Measurements from ENCODE around the gene INAFM2. TPM values are rescaled to one million over a fixed set of nuclear protein-coding genes. Genes with fewer than 3 reads are reported as not detected.

INAFM2 gene
- total and polyA plus RNA-seq, 4 donors: 3.3 to 5.7 (median 4.4) TPM

GRCh38 chr15:40340740-40341400 lies 17.4 kb downstream of the INAFM2 start, which contains the start of gene CCDC9B:
Gene CCDC9B (minus strand): TSS chr15:40340939. CDS start chr15:40340819, 120 bp downstream.
- H3K4me3 ChIP-seq (ENCODE audit: low read depth in 1 of 3, low read length in 3 of 3): peak within 1 kb of the TSS in 2 of 3 donors; percentile 17 to 21
- DNase-seq (ENCODE audit: low spot score): peak; percentile 86
- peak; percentile 32 to 36 for TF ChIP-seq RAD21 (IDR thresholded peaks at IDR 0.05)
- peak; percentile 37 for TF ChIP-seq REST (IDR thresholded peaks at IDR 0.05)
- TF ChIP-seq HNF4A (conservative IDR thresholded peaks at IDR 0.05): peak; percentile 35 to 61
- no peak for TF ChIP-seq FOXA1 (IDR thresholded peaks at IDR 0.05)
- peak; percentile 43 to 55 for TF ChIP-seq RXRA (IDR thresholded peaks at IDR 0.05)
- TF ChIP-seq EGR1 (IDR thresholded peaks at IDR 0.05; ENCODE audit: low read depth in 2 of 2): no peak
- 17% methylated on average over 17 of the region's 17 CpGs for WGBS
- peak within 1 kb of the TSS; percentile 54 to 79 for H3K27ac ChIP-seq (ENCODE audit: low read depth in 1 of 2, low read length in 2 of 2)
- H3K4me1 ChIP-seq (ENCODE audit: control insufficient read depth in 4 of 4, insufficient read depth in 4 of 4, low read length in 3 of 4): peaks cover 7 to 29% (median 20%) of the 10 kb centered on the region in 4 donors
- peak within 1 kb of the TSS; percentile 10 to 41 for H3K9ac ChIP-seq (ENCODE audit: low read depth in 1 of 2, low read length in 2 of 2)
- H3K9me3 ChIP-seq (ENCODE audit: control insufficient read depth in 4 of 4, low read length in 3 of 4): no peaks in the 10 kb centered on the region
- no peaks in the 10 kb centered on the region for H3K36me3 ChIP-seq (ENCODE audit: control insufficient read depth in 4 of 4, insufficient read depth in 3 of 4, low read depth in 1 of 4, low read length in 3 of 4)
- H3K27me3 ChIP-seq (ENCODE audit: control insufficient read depth in 4 of 4, insufficient read depth in 4 of 4, low read length in 3 of 4): no peaks in the 10 kb centered on the region

- H3K9me3 ChIP-seq (ENCODE audit: control insufficient read depth in 4 of 4, low read length in 3 of 4): no peaks in the 10 kb centered on the region
- H3K27ac ChIP-seq (ENCODE audit: low read depth in 1 of 2, low read length in 2 of 2): no peak overlapping the region
- H3K9ac ChIP-seq (ENCODE audit: low read depth in 1 of 2, low read length in 2 of 2): no peak overlapping the region
- WGBS: 70% methylated on average over 7 of the region's 7 CpGs
- no peaks in the 10 kb centered on the region for H3K36me3 ChIP-seq (ENCODE audit: control insufficient read depth in 4 of 4, insufficient read depth in 3 of 4, low read depth in 1 of 4, low read length in 3 of 4)
- no peak for DNase-seq (ENCODE audit: low spot score)
- H3K4me3 ChIP-seq (ENCODE audit: low read depth in 1 of 3, low read length in 3 of 3): no peak overlapping the region
- no peaks in the 10 kb centered on the region for H3K27me3 ChIP-seq (ENCODE audit: control insufficient read depth in 4 of 4, insufficient read depth in 4 of 4, low read length in 3 of 4)
- TF ChIP-seq MAX (IDR thresholded peaks at IDR 0.05): no peak
- TF ChIP-seq CTCF (IDR thresholded peaks at IDR 0.05; ENCODE audit: low read depth, low read length, missing input control): no peak
- no peak for TF ChIP-seq HNF4A (conservative IDR thresholded peaks at IDR 0.05)
- TF ChIP-seq NR2F2 (IDR thresholded peaks at IDR 0.05): no peak
- no peak for TF ChIP-seq ZBTB33 (IDR thresholded peaks at IDR 0.05)
- TF ChIP-seq GABPA (IDR thresholded peaks at IDR 0.05 in 1 of 2, conservative IDR thresholded peaks at IDR 0.05 in 1 of 2): no peak
- no peak for TF ChIP-seq EGR1 (IDR thresholded peaks at IDR 0.05; ENCODE audit: low read depth in 2 of 2)
- TF ChIP-seq TAF1 (conservative IDR thresholded peaks at IDR 0.05): no peak
- TF ChIP-seq FOXA1 (IDR thresholded peaks at IDR 0.05): no peak
- no peak for TF ChIP-seq HNF4G (IDR thresholded peaks at IDR 0.05)
- TF ChIP-seq FOXA2 (IDR thresholded peaks at IDR 0.05): no peak
- no peak for TF ChIP-seq RAD21 (IDR thresholded peaks at IDR 0.05)
- H3K4me1 ChIP-seq (ENCODE audit: control insufficient read depth in 4 of 4, insufficient read depth in 4 of 4, low read length in 3 of 4): peaks cover 7 to 27% (median 20%) of the 10 kb centered on the region in 4 donors
Observed at GRCh38 chr15:40342416-40343320, 19.2 kb downstream of the INAFM2 start.

Data from liver (tissue), 9 donors.